H1 (cell line): Measurements from ENCODE around the gene TANC1. TPM values are rescaled to one million over a fixed set of nuclear protein-coding genes. Genes with fewer than 3 reads are reported as not detected.

Source experiments
- BRCA1 ChIP-seq: IDR thresholded peaks from 2 replicates; pipeline ENCODE4 v1.6.1; 2012; ENCODE audit warnings: low read depth, low read length, improper control_type of control experiment
- CHD7 ChIP-seq: fragments of 300-600 bp; sonication (generic); IDR thresholded peaks from 2 replicates; pipeline ENCODE4 v1.7.1; 2012; ENCODE audit warnings: low read length, moderate library complexity, mild to moderate bottlenecking, inconsistent platforms; ENCODE audit not compliant: insufficient replicate concordance
- MAFK ChIP-seq: IDR thresholded peaks from 2 replicates; pipeline ENCODE4 v1.6.1; 2012; ENCODE audit warnings: low read depth, mild to moderate bottlenecking, improper control_type of control experiment, low read length
- ZNF274 ChIP-seq: IDR thresholded peaks from 2 replicates; pipeline ENCODE4 v1.7.0; 2012; ENCODE audit warnings: low read length, borderline replicate concordance; ENCODE audit errors: extremely low read depth
- polyA plus RNA-seq, 7 experiments: library from polyadenylated mRNA; depleted of rRNA in 3 of 7; stranded (reverse) in 5 of 7; unstranded in 2 of 7; fragments of >200 nt in 5 of 7; fragments of 200-250 nt in 2 of 7; gene quantifications; 1 replicate in 5 of 7; 2 replicates in 1 of 7; 4 replicates in 1 of 7; pipeline versions ENCODE4 v1.2.1 to v1.2.3, GENCODE V29; 2011 to 2013; ENCODE audit warnings: missing spikeins in 2 of 7, mixed read lengths in 2 of 7
- total RNA-seq: library from RNA; stranded (reverse); fragmentation: NEBNext Ultra II Directional; extraction: Animal tissue kit (Norgen Biotek cat#: 25700); gene quantifications from 2 replicates; pipeline ENCODE4 v1.2.1, GENCODE V29; 2021

Gene TANC1
- total and polyA plus RNA-seq, 2 of the 8 experiments (the other 6 are each of a cell fraction or from before 2014, with no cell fraction given) = 4.1 to 7.6 TPM

- TF ChIP-seq MAFK (no peak), CHD7 (no peak), BRCA1 (no peak), ZNF274 (no peak)
Observed at GRCh38 chr2:158993030-158993429, 24.6 kb downstream of the TANC1 start (continued).
